RWPE2 (cell line): ENCODE measurements around the gene NENF.
"Not testable (repeated sequence)": the region's sequence is repeated elsewhere in the genome, so short reads cannot be mapped to it uniquely, and the experiment has no call there.

Experiments
- ATAC-seq: fragments of 200-7000 bp; cut with Tn5 transposase; 3 replicates; pipeline ENCODE4 v1.9.1; 2021; ENCODE audit warnings: low read depth
- DNase-seq: peaks from one replicate; pipeline ENCODE4 v3.0.0-alpha.2; 2020; ENCODE audit warnings: low spot score
- H3K27ac ChIP-seq: fragments of 450-650 bp; 2 replicates; pipeline ENCODE4 v1.5.1; 2017; ENCODE audit warnings: mild to moderate bottlenecking; ENCODE audit not compliant: poor library complexity, severe bottlenecking
- H3K27me3 ChIP-seq: fragments of 250-450 bp; sonication (Bioruptor Pico); 2 replicates; pipeline ENCODE4 v1.5.1; 2021; ENCODE audit warnings: mild to moderate bottlenecking, moderate library complexity; ENCODE audit not compliant: insufficient read depth, poor library complexity, severe bottlenecking
- H3K36me3 ChIP-seq: fragments of 250-450 bp; sonication (Bioruptor Pico); 2 replicates; pipeline ENCODE4 v1.5.1; 2020; ENCODE audit warnings: low read depth, mild to moderate bottlenecking, moderate library complexity
- H3K4me1 ChIP-seq: fragments of 250-450 bp; sonication (Bioruptor Pico); 2 replicates; pipeline ENCODE4 v1.5.1; 2021; ENCODE audit warnings: mild to moderate bottlenecking, moderate library complexity; ENCODE audit not compliant: insufficient read depth, poor library complexity, severe bottlenecking
- H3K4me3 ChIP-seq: fragments of 250-450 bp; sonication (Bioruptor Pico); 2 replicates; pipeline ENCODE4 v1.5.1; 2021; ENCODE audit warnings: mild to moderate bottlenecking, moderate library complexity; ENCODE audit not compliant: severe bottlenecking
- H3K9me3 ChIP-seq: fragments of 250-450 bp; sonication (Bioruptor Pico); 2 replicates; pipeline ENCODE4 v1.5.1; 2021; ENCODE audit warnings: mild to moderate bottlenecking, moderate library complexity; ENCODE audit not compliant: severe bottlenecking
- CTCF ChIP-seq: fragments of 450-650 bp; IDR thresholded peaks from one replicate; pipeline ENCODE4 v1.5.1; 2017; ENCODE audit warnings: mild to moderate bottlenecking, moderate library complexity; ENCODE audit not compliant: poor library complexity, severe bottlenecking

Gene NENF

GRCh38 chr1:212477014-212477679 lies 44.4 kb downstream of the NENF start:
- no peaks in the 10 kb centered on the region for H3K9me3 ChIP-seq
- no peaks in the 10 kb centered on the region for H3K27me3 ChIP-seq
- TF ChIP-seq CTCF = peak; percentile 71
- DNase-seq = no peak
- no peak overlapping the region for H3K27ac ChIP-seq
- no peaks in the 10 kb centered on the region for H3K36me3 ChIP-seq
- no peaks in the 10 kb centered on the region for H3K4me1 ChIP-seq
- peak; percentile 83 for ATAC-seq
- H3K4me3 ChIP-seq = no peak overlapping the region

DNA sequence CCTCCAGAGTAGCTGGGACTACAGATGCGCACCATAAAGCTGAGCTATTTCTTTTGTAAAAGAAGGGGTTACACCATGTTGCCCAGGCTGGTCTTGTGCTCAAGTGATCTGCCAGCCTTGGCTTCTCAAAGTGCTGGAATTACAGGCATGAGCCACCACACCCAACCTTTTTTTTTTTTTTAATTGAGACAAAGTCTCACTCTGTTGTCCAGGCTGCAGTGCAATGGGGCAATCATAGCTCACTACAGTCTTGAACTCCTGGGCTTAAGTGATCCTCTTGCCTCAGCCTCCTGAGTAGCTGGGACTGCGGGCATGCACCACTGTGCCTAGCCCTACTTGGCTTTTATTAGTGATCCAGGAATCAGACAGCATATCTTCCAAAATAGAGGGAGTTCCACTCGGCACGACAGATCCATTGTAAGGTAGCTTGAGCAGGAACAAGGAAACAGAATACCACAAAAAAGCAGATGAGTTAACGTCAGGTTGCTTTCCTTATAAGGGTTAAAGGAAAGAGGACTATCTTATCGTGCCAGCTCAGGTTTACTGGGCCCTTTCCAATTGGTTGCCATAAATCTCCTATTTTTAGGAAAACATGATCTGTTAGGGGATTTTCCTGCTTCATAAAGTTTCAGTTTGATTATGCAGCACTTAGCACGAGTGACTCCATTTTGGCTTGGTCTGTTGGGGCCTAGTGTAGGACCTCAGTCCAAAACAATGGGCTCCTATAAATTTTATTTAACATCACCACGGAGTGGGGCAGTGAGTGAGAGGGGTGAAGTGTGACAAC lies 45.2 kb downstream of the NENF start:
- no peaks in the 10 kb centered on the region for H3K27me3 ChIP-seq
- DNase-seq (peak; percentile 1), ATAC-seq (no peak)
- no peaks in the 10 kb centered on the region for H3K9me3 ChIP-seq
- TF ChIP-seq CTCF = no peak
- H3K36me3 ChIP-seq = no peaks in the 10 kb centered on the region
- H3K27ac ChIP-seq = no peak overlapping the region
- H3K4me3 ChIP-seq = no peak overlapping the region
- H3K4me1 ChIP-seq = no peaks in the 10 kb centered on the region

DNA sequence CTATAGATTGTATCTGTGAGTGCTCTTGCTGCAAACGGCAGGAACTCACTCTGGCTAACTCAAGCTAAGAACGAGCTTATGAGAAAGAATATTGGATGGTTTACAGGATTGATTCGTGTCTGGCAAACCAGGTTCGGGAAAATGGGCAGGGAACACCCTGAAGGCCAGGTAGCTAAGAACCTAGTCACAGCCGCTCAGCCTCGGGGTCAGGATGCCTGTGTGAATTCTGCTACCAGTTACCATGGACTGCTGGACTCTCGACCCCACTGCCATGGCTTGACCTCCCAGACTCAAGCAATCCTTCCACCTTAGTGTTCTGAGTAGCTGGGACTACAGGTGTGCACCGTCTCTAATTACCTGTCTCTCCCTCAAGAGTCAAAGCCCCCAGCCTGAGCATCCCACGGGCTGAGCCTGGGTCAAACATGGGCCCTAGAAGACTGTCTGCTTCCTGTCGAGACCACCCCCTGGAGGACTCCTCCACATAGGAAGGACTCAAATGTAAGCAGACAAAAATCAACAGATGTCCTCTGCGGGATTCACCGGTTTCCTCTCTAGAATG lies 45.8 kb downstream of the NENF start:
- no peak for TF ChIP-seq CTCF
- Histone ChIP-seq H3K9me3 (no peaks in the 10 kb centered on the region), H3K27me3 (no peaks in the 10 kb centered on the region), H3K27ac (no peak overlapping the region), H3K36me3 (no peaks in the 10 kb centered on the region), H3K4me1 (no peaks in the 10 kb centered on the region), H3K4me3 (no peak overlapping the region)
- DNase-seq (no peak), ATAC-seq (no peak)

DNA sequence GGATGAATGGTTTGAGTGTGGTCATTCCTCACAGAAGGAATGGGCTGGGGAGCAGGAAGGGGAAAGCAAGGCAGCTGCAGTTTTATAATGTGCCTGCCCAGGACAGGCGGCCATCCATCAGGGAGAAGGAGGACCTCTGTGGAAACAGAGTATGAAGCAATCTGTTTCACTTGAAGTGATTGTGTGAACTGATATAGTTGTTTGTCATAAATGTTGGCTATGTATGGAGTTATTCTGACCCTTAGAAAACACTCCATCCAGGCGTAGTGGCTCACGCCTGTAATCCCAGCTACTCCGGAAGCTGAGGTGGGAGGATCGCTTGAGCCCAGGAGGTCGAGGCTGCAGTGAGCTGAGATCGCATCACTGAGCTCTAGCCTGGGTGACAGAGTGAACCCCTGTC lies 46.5 kb downstream of the NENF start:
- TF ChIP-seq CTCF = no peak
- no peaks in the 10 kb centered on the region for H3K4me1 ChIP-seq

DNA sequence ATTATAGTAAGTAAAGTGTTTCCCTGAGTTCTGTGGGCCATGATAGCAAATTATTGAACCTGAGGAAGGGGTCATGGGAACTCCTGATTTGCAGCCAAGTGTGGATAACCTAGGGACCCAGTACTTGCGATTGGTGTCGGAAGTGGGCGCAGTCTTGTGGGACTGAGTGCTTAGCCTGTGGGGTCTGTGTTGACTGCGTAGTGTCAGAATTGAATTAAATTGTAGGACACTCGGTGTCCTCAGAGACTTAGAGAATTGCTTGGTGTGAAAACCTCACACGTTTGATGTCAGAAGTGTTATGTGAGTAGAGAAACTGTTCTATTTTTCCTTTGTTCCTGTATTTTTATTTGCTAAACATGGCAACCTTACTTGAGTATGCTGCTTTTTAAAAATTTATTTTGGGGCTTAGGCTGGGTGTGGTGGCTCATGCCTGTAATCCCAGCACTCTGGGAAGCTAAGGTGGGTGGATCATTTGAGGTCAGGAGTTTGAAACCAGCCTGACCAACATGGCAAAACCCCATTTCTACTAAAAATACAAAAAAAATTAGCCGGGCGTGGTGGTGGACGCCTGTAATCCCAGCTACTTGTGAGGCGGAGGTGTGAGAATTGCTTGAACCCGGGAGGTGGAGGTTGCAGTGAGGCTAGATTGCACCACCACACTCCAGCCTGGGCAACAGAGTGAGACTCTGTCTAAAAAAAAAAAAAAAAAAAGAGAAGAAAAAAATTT lies 48.2 kb downstream of the NENF start:
- peaks cover 10% of the 10 kb centered on the region for H3K4me1 ChIP-seq
- H3K27me3 ChIP-seq = not testable (repeated sequence)

More for the DNA sequence above, 46.5 kb downstream of the NENF start:
- H3K27me3 ChIP-seq = no peaks in the 10 kb centered on the region
- ATAC-seq = no peak
- H3K4me3 ChIP-seq = no peak overlapping the region
- H3K36me3 ChIP-seq = no peaks in the 10 kb centered on the region
- no peak for DNase-seq
- H3K9me3 ChIP-seq = no peaks in the 10 kb centered on the region
- H3K27ac ChIP-seq = no peak overlapping the region

More for the DNA sequence above, 48.2 kb downstream of the NENF start:
- not testable (repeated sequence) for H3K4me3 ChIP-seq, DNase-seq, H3K27ac ChIP-seq, H3K36me3 ChIP-seq, H3K9me3 ChIP-seq, ATAC-seq
